AG04450 (cell line): ENCODE results near the gene SEMA4D. TPM values are rescaled to one million over a fixed set of nuclear protein-coding genes. Genes with fewer than 3 reads are reported as not detected.
A peak's percentile ranks its signal among the peaks of the same experiment; 100 is the strongest.

ENCODE experiments used
- CTCF ChIA-PET: fragments of 300-600, 350-600 bp; formaldehyde crosslinking; extraction: SDS; loops from one replicate; lab custom pipeline; 2022; ENCODE audit warnings: antibody characterized with exemption, inconsistent platforms; lab: Charles Lee
- POLR2A ChIA-PET: fragments of 350-600 bp; formaldehyde crosslinking; extraction: SDS; loops from one replicate; lab custom pipeline; 2021; ENCODE audit warnings: antibody characterized with exemption, inconsistent platforms; lab: Yijun Ruan, JAX
- DNase-seq: peaks from one replicate; pipeline ENCODE4 v3.0.0-alpha.2; 2011; ENCODE audit warnings: low read depth, low spot score
- H3K27ac ChIP-seq: one replicate; pipeline ENCODE4 v1.5.1; 2012; ENCODE audit warnings: low read depth, low read length, control low read depth
- H3K27me3 ChIP-seq: one replicate; pipeline ENCODE4 v1.6.0; 2012; ENCODE audit warnings: low read length; ENCODE audit not compliant: control insufficient read depth, insufficient read depth
- H3K4me3 ChIP-seq: 2 replicates; pipeline ENCODE4 v1.5.1; 2011; ENCODE audit warnings: mild to moderate bottlenecking, low read depth, low read length, control low read depth
- H3K9me3 ChIP-seq: 2 replicates; pipeline ENCODE4 v1.5.1; 2012; ENCODE audit warnings: low read length; ENCODE audit not compliant: control insufficient read depth, insufficient read depth
- CTCF ChIP-seq: IDR thresholded peaks from 2 replicates; pipeline ENCODE4 v1.5.1; 2011; ENCODE audit warnings: low read depth, low read length, control low read depth, inconsistent platforms
- polyA plus RNA-seq: library from polyadenylated mRNA; depleted of rRNA; stranded (reverse); fragments of >200 nt; gene quantifications from 2 replicates; pipeline ENCODE4 v1.2.3, GENCODE V29; 2011

The SEMA4D gene
- polyA plus RNA-seq, 1 experiment: 2.8 TPM

GRCh38 chr9:89477811-89478630 is 19.9 kb downstream of the SEMA4D start:
- TF ChIP-seq CTCF: no peak
- Histone ChIP-seq H3K4me3 (no peak overlapping the region), H3K27ac (peak overlapping the region; percentile 39), H3K27me3 (no peaks in the 10 kb centered on the region), H3K9me3 (no peaks in the 10 kb centered on the region; the same call in 1 of the 2 replicates)
- DNase-seq: no peak
- CTCF ChIA-PET: interaction anchor here (1.0 kb wide), 1 partner anchor 71 kb away, joined by 4 read pairs; no protein-coding TSS in a partner anchor
- POLR2A ChIA-PET: no interaction called here

- no peaks in the 10 kb centered on the region for H3K27me3 ChIP-seq
- no peak for TF ChIP-seq CTCF
- no peak overlapping the region for H3K4me3 ChIP-seq
- H3K9me3 ChIP-seq: no peaks in the 10 kb centered on the region; the same call in 1 of the 2 replicates
- ChIA-PET POLR2A (no interaction called here), CTCF (no interaction called here)
- no peak overlapping the region for H3K27ac ChIP-seq
- DNase-seq: no peak
Observed at GRCh38 chr9:89477384-89477783, 20.5 kb downstream of the SEMA4D start.

DNA sequence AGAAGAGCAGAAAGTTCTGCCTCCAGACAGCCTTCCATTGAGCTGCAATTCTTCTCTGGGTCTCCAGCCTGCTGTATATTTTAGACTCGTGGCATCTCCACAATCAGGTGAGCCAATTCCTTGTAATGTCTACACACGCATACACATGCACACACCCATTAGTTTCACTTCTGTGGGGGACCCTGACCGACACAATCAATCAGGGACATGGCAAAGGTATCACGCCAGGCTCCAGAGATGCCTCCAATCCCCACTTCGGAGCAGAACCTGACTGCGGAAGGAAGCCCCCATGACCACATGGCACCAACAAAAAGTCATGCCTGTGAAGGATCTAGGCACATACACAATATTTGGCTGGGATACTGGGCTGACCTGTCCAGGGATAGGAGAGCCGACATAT is 21.4 kb downstream of the SEMA4D start:
- DNase-seq: no peak
- H3K27ac ChIP-seq: no peak overlapping the region
- no peak overlapping the region for H3K4me3 ChIP-seq
- POLR2A ChIA-PET: no interaction called here
- CTCF ChIA-PET: no interaction called here
- no peaks in the 10 kb centered on the region for H3K27me3 ChIP-seq
- TF ChIP-seq CTCF: no peak
- no peaks in the 10 kb centered on the region; the same call in 1 of the 2 replicates for H3K9me3 ChIP-seq

DNA sequence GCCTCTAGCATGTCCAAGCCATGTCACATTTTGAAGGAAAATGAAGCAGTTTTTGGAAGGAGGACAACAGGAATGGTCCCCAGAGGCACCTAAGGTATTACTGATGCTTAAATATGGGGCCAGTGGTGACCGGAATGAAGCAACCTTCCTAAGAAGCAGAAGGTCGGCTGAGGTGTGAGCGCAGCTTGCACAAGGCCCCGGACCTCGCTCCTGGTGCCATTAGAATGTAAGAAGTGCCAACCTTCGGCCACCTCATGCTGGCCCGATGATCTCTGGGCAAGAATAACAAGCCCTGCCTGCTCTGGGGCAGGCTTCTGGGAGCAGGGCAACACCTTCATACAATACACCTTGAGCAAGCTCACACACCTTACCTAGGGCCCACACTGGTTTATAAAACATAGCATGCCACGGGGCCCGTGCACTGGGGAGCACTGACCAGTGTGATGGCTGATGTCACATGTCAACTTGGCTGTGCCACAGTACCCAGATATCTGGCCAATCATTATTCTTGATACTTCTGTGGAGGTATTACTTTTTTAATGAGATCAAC is 21.9 kb downstream of the SEMA4D start:
- H3K27ac ChIP-seq: no peak overlapping the region
- DNase-seq: no peak
- no peaks in the 10 kb centered on the region; the same call in 1 of the 2 replicates for H3K9me3 ChIP-seq
- no peak overlapping the region for H3K4me3 ChIP-seq
- no peak for TF ChIP-seq CTCF
- no peaks in the 10 kb centered on the region for H3K27me3 ChIP-seq
- POLR2A ChIA-PET: no interaction called here
- CTCF ChIA-PET: no interaction called here

- H3K27ac ChIP-seq: peak overlapping the region; percentile 81
- H3K9me3 ChIP-seq: no peaks in the 10 kb centered on the region
- no peak overlapping the region for H3K4me3 ChIP-seq
- no peak for DNase-seq
- TF ChIP-seq CTCF: no peak
- no peaks in the 10 kb centered on the region for H3K27me3 ChIP-seq
- CTCF ChIA-PET: interaction anchor here (1.5 kb wide), 1 partner anchor 73 kb away, joined by 7 read pairs; no protein-coding TSS in a partner anchor
- POLR2A ChIA-PET: no interaction called here
Observed at GRCh38 chr9:89474939-89475338, 23.0 kb downstream of the SEMA4D start.
